Pancreas (tissue), 10 donors: ENCODE data around the gene WDR20. TPM values are rescaled to one million over a fixed set of nuclear protein-coding genes. Genes with fewer than 3 reads are reported as not detected.

Source experiments
- ATAC-seq, 4 donors: fragments of 200-7000 bp; cut with Tn5 transposase; one replicate each; pipeline versions ENCODE4 v1.8.0 to v1.9.1; 2020; ENCODE audit warnings: mild to moderate bottlenecking in 4 of 4, moderate library complexity in 4 of 4
- DNase-seq, 6 donors: peaks; one replicate each; pipeline ENCODE4 v3.0.0-alpha.2; 2020
- FAIRE-seq: peaks from 2 replicates; lab custom pipeline; 2012; peaks lifted over from hg19 to GRCh38; lab: Jason Lieb, UNC
- H3K27ac ChIP-seq, 4 donors: fragments of 200-600 bp; sonication (generic); 1 replicate in 3 of 4; 2 replicates in 1 of 4; pipeline versions ENCODE4 v1.5.0 to v1.8.0; 2020
- H3K27me3 ChIP-seq, 4 donors: fragments of 200-600 bp; one replicate each; pipeline ENCODE4 v1.8.0; 2021
- H3K36me3 ChIP-seq, 3 donors: fragments of 200-600 bp; sonication (generic) in 1 of 3; one replicate each; pipeline versions ENCODE4 v1.5.0 to v1.8.0; 2020 to 2021
- H3K4me1 ChIP-seq, 3 donors: fragments of 200-600 bp; one replicate each; pipeline ENCODE4 v1.8.0; 2021
- H3K4me3 ChIP-seq, 4 donors: fragments of 200-600 bp; sonication (generic) in 2 of 4; one replicate each; pipeline versions ENCODE4 v1.5.0 to v1.8.0; 2020 to 2021
- H3K9me3 ChIP-seq, 4 donors: fragments of 200-600 bp; one replicate each; pipeline ENCODE4 v1.8.0; 2021
- WGBS, 2 donors: extraction: QIAGEN DNeasy Blood & Tissue Kit; methylation state at CpG; one replicate each; pipeline ENCODE4 v1.1.7; 2013; 5-methylcytosine and 5-hydroxymethylcytosine counted together
- intact Hi-C, 3 donors: fragments of 100-400 bp; cut with DNase I; formaldehyde crosslinking; loops; one replicate each; pipeline versions ENCODE4 v1.11.1 to v1.14.2; 2022
- polyA plus RNA-seq, 2 donors: library from polyadenylated mRNA; stranded (reverse); fragments of 200-250 nt; gene quantifications; one replicate each; pipeline ENCODE4 v1.2.3, GENCODE V29; 2013
- total RNA-seq, 6 donors: library from RNA; stranded (reverse); fragmentation: NEBNext Ultra II Directional in 4 of 6; extraction: Animal tissue kit (Norgen Biotek cat#: 25700) in 4 of 6; gene quantifications; one replicate each; pipeline versions ENCODE4 v1.2.1 to v1.2.4, GENCODE V29; 2021 to 2023
- TF ChIP-seq, protein P1 (sequence below), 4 donors: fragments of 200-600 bp; sonication (generic) in 3 of 4; IDR thresholded peaks; one replicate each; pipeline versions ENCODE4 v1.5.0 to v1.8.0; 2021; ENCODE audit warnings: antibody characterized with exemption in 4 of 4
- donor health status: healthy with polysubstance abuse.
- donor health status: DM: no; HTN: no; CAD: no; lungs with moderate emphysema.
- donor health status: DM: no; HTN: no; CAD: no.
- donor health status: control.
- donor health status: control.
- donor health status: Bipolar disorder and iron deficiency.
- donor health status: DM: yes; HTN: yes; CAD: no.
- donor health status: DM: no; HTN: no; CAD: no.
- donor health status: DM: no; HTN: no; CAD: no.
- donor health status: DM: yes; HTN: yes; CAD: no.

WDR20 gene
- total and polyA plus RNA-seq, 8 donors: 7.4 to 19.5 (median 14.0) TPM

- Histone ChIP-seq H3K27me3 (no peaks in the 10 kb centered on the region), H3K9me3 (no peaks in the 10 kb centered on the region), H3K36me3 (peaks cover 0 to 9% (median 0%) of the 10 kb centered on the region in 3 donors), H3K27ac (no peak overlapping the region), H3K4me1 (no peaks in the 10 kb centered on the region), H3K4me3 (no peak overlapping the region)
- WGBS, 2 donors: 87 to 93% methylated on average over 12 of the region's 12 CpGs
- ATAC-seq: no peak
- FAIRE-seq: no peak
- DNase-seq: peak in 1 of 6 donors; percentile 24
- intact Hi-C loops: no loop called here
- TF ChIP-seq, protein P1, sequence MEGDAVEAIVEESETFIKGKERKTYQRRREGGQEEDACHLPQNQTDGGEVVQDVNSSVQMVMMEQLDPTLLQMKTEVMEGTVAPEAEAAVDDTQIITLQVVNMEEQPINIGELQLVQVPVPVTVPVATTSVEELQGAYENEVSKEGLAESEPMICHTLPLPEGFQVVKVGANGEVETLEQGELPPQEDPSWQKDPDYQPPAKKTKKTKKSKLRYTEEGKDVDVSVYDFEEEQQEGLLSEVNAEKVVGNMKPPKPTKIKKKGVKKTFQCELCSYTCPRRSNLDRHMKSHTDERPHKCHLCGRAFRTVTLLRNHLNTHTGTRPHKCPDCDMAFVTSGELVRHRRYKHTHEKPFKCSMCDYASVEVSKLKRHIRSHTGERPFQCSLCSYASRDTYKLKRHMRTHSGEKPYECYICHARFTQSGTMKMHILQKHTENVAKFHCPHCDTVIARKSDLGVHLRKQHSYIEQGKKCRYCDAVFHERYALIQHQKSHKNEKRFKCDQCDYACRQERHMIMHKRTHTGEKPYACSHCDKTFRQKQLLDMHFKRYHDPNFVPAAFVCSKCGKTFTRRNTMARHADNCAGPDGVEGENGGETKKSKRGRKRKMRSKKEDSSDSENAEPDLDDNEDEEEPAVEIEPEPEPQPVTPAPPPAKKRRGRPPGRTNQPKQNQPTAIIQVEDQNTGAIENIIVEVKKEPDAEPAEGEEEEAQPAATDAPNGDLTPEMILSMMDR (IDR thresholded peaks at IDR 0.05): no peak
These were observed 80.3 kb downstream of the WDR20 start for GRCh38 chr14:102220031-102220430.

DNA sequence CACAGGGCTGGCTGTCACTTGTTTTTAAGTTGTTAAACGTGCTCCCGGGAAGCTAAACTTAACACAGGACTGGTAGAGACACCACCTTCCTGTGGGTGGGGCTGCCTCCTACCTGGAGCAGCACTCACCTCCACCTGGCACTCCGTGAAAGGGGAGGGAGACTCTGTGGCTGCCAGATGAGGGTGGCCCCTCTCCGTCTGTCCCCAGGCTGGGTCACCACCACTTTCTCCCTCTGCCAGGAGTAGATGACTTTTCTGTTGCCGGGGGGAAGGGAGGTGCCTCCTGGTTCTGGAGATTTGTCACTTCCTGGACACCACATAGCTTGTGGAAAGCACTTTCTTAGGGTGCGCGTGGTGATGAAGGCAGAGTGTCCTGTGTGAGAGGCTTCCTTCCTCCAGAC lies 81.3 kb downstream of the WDR20 start:
- DNase-seq: peak in 1 of 6 donors; percentile 14
- H3K4me1 ChIP-seq: no peaks in the 10 kb centered on the region
- no peak for FAIRE-seq
- H3K4me3 ChIP-seq: no peak overlapping the region
- H3K27me3 ChIP-seq: no peaks in the 10 kb centered on the region
- TF ChIP-seq, protein P1 (IDR thresholded peaks at IDR 0.05): no peak
- H3K9me3 ChIP-seq: no peaks in the 10 kb centered on the region
- H3K36me3 ChIP-seq: peaks cover 0 to 9% (median 0%) of the 10 kb centered on the region in 3 donors
- peak in 1 of 4 donors; percentile 15 for ATAC-seq
- H3K27ac ChIP-seq: no peak overlapping the region
- intact Hi-C loops: no loop called here
- WGBS, 2 donors: 52 to 55% methylated on average over 7 of the region's 7 CpGs

DNA sequence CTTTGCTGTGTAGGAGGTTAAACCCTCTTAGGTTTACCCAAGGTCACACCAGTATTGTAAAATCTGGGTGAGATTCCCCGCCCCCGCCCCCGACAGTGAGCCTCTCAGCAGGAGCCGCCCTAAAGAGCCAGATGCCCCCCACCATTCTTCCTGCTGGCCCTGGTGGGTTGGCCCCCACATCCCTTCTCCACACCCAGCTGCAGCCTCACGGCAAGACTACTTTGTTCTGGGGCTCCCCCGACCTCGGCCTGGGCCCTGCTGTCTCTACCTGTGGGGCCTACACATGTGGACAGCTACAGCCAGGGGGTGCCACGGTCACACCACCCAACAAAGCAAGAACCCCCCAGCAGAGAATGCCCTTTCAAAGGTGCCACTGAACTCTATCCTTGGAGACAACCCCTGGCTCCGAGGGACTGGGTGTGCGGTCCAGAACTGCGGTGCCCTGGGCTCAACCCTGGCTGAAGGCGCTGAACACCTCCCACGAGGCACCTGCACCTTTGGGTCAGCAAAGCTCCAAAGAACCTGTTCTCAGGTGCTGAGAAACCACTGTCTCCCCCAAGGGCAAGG lies 82.4 kb downstream of the WDR20 start:
- TF ChIP-seq, protein P1 (IDR thresholded peaks at IDR 0.05): no peak
- Histone ChIP-seq H3K27me3 (no peaks in the 10 kb centered on the region), H3K27ac (no peak overlapping the region), H3K4me1 (no peaks in the 10 kb centered on the region), H3K4me3 (no peak overlapping the region), H3K9me3 (no peaks in the 10 kb centered on the region), H3K36me3 (peaks cover 0 to 9% (median 0%) of the 10 kb centered on the region in 3 donors)
- ATAC-seq (no peak), FAIRE-seq (no peak), DNase-seq (peak in 1 of 6 donors; percentile 47)
- intact Hi-C loops: no loop called here
- 86 to 87% methylated on average over 13 of the region's 13 CpGs for WGBS, 2 donors

DNA sequence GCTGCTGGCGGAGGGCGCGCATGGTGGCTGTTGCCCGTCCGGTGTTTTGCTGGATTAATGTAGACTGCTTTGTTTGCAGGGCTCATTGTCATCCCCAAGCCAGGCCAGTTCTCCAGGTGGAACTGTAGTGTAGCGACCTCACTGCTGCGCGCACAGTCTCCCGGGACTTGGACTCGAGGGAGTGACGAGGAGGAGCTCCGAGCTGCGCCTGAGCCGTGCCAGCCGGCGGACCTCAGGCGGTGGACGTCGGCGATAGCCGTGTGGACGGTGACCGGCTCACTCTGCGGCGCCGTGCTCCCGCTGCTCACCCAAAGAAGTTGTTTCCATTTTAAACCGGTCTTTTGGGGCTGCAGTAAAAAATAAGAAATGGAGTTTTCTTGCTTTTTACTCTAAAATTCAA lies 83.1 kb downstream of the WDR20 start:
- FAIRE-seq (no peak), DNase-seq (no peak), ATAC-seq (no peak)
- H3K27me3 ChIP-seq: no peaks in the 10 kb centered on the region
- intact Hi-C loops: no loop called here
- H3K4me1 ChIP-seq: no peaks in the 10 kb centered on the region
- WGBS, 2 donors: 95 to 97% methylated on average over 28 of the region's 28 CpGs
- no peak overlapping the region for H3K27ac ChIP-seq
- H3K9me3 ChIP-seq: no peaks in the 10 kb centered on the region
- TF ChIP-seq, protein P1 (IDR thresholded peaks at IDR 0.05): no peak
- H3K4me3 ChIP-seq: no peak overlapping the region
- peaks cover 0 to 9% (median 0%) of the 10 kb centered on the region in 3 donors for H3K36me3 ChIP-seq

GRCh38 chr14:102223682-102224081 lies 84.0 kb downstream of the WDR20 start:
- no peak for DNase-seq
- H3K36me3 ChIP-seq: peaks cover 0 to 9% (median 0%) of the 10 kb centered on the region in 3 donors
- H3K9me3 ChIP-seq: no peaks in the 10 kb centered on the region
- H3K4me1 ChIP-seq: no peaks in the 10 kb centered on the region
- TF ChIP-seq, protein P1 (IDR thresholded peaks at IDR 0.05): no peak
- ATAC-seq: no peak
- H3K4me3 ChIP-seq: no peak overlapping the region
- FAIRE-seq: no peak
- H3K27me3 ChIP-seq: no peaks in the 10 kb centered on the region
- H3K27ac ChIP-seq: no peak overlapping the region
- intact Hi-C loops: no loop called here
- WGBS, 2 donors: 97 to 98% methylated on average over 6 of the region's 6 CpGs
